Common myeloid progenitor, CD34-positive (primary cell): Measurements from ENCODE around the gene STX12.
"Not testable (repeated sequence)": the region's sequence is repeated elsewhere in the genome, so short reads cannot be mapped to it uniquely, and the experiment has no call there.

Experiments used
- CTCF ChIA-PET: fragments of 350-600 bp; sonication (Branson Sonifier 250); formaldehyde crosslinking; loops from one replicate; lab custom pipeline; 2021; ENCODE audit warnings: antibody characterized with exemption; lab: Charles Lee
- POLR2A ChIA-PET: fragments of 350-600 bp; sonication (Branson Sonifier 250); formaldehyde crosslinking; loops from one replicate; lab custom pipeline; 2021; ENCODE audit warnings: antibody characterized with exemption; lab: Charles Lee
- DNase-seq, 3 donors: peaks; one replicate each; pipeline versions ENCODE4 v3.0.0 to v3.0.0-alpha.2; 2013
- H3K27ac ChIP-seq, 2 experiments: 1 replicate in 1 of 2; 2 replicates in 1 of 2; pipeline ENCODE4 v1.7.0; 2013; ENCODE audit warnings: inconsistent platforms in 2 of 2, low read length in 2 of 2, mild to moderate bottlenecking in 2 of 2, low read depth in 1 of 2, moderate library complexity in 1 of 2; ENCODE audit not compliant: severe bottlenecking in 2 of 2, insufficient read depth in 1 of 2, poor library complexity in 1 of 2
- H3K27me3 ChIP-seq, 5 experiments: replicated peaks in 2 of 5; 1 replicate in 3 of 5; 2 replicates in 2 of 5; pipeline versions ENCODE4 v1.6.1 to v1.7.0; 2013; ENCODE audit warnings: low read length in 4 of 5, mild to moderate bottlenecking in 2 of 5, moderate library complexity in 2 of 5, inconsistent platforms in 1 of 5; ENCODE audit not compliant: insufficient read depth in 5 of 5, control insufficient read depth in 4 of 5
- H3K36me3 ChIP-seq, 4 experiments: 1 replicate in 2 of 4; 2 replicates in 2 of 4; pipeline versions ENCODE4 v1.6.1 to v1.7.0; 2013; ENCODE audit warnings: low read length in 3 of 4, control low read depth in 1 of 4, mild to moderate bottlenecking in 1 of 4; ENCODE audit not compliant: control insufficient read depth in 4 of 4, insufficient read depth in 4 of 4
- H3K4me1 ChIP-seq, 4 experiments: 1 replicate in 3 of 4; 2 replicates in 1 of 4; pipeline versions ENCODE4 v1.6.1 to v1.7.1; 2013; ENCODE audit warnings: low read length in 3 of 4, mild to moderate bottlenecking in 3 of 4, control low read depth in 1 of 4, inconsistent platforms in 1 of 4, moderate library complexity in 1 of 4; ENCODE audit not compliant: control insufficient read depth in 4 of 4, insufficient read depth in 4 of 4; ENCODE audit errors: control extremely low read depth in 1 of 4
- H3K4me3 ChIP-seq, 7 experiments: 1 replicate in 4 of 7; 2 replicates in 3 of 7; pipeline versions ENCODE4 v1.5.1 to v1.7.0; 2013; ENCODE audit warnings: mild to moderate bottlenecking in 7 of 7, low read length in 6 of 7, moderate library complexity in 6 of 7, inconsistent platforms in 2 of 7, low read depth in 2 of 7, control low read depth in 1 of 7; ENCODE audit not compliant: insufficient read depth in 4 of 7, control insufficient read depth in 1 of 7; ENCODE audit errors: extremely low read depth in 1 of 7
- H3K9me3 ChIP-seq, 5 experiments: 1 replicate in 4 of 5; 2 replicates in 1 of 5; pipeline versions ENCODE4 v1.6.1 to v1.7.1; 2013; ENCODE audit warnings: low read length in 4 of 5, mild to moderate bottlenecking in 2 of 5, inconsistent platforms in 1 of 5, low read depth in 1 of 5, moderate library complexity in 1 of 5; ENCODE audit not compliant: control insufficient read depth in 4 of 5, insufficient read depth in 2 of 5; ENCODE audit errors: control extremely low read depth in 1 of 5
- WGBS: methylation state at CpG from one replicate; pipeline ENCODE4 v1.1.5; 2013; ENCODE audit not compliant: insufficient coverage; 5-methylcytosine and 5-hydroxymethylcytosine counted together

STX12 gene

GRCh38 chr1:27773826-27774445 is 917 bp downstream of the STX12 start:
- peak; percentile 34 to 73 (median 67) for DNase-seq
- Histone ChIP-seq H3K4me3 (peak overlapping the region; percentile 91 to 98 (median 94)), H3K36me3 (peaks cover 0 to 6% (median 2%) of the 10 kb centered on the region in 4 experiments), H3K4me1 (peaks cover 12 to 26% (median 20%) of the 10 kb centered on the region in 4 experiments), H3K27me3 (peaks cover 0 to 2% (median 0%) of the 10 kb centered on the region in 5 experiments), H3K9me3 (no peaks in the 10 kb centered on the region), H3K27ac (peak overlapping the region; percentile 75 to 91)
- ChIA-PET CTCF (interaction anchor here (0.5 to 1.7 kb wide), 4 partner anchors 11 to 456 kb away, joined by 3 to 5 read pairs (median 3); no protein-coding TSS in a partner anchor), POLR2A (interaction anchor here (0.5 kb wide), 1 partner anchor 1290 kb away, joined by 3 read pairs; no protein-coding TSS in a partner anchor)
- WGBS, result no CpG with 5 or more reads among the region's 3 CpGs

GRCh38 chr1:27774654-27775053 is 1.6 kb downstream of the STX12 start:
- Histone ChIP-seq H3K4me1 (peaks cover 12 to 26% (median 20%) of the 10 kb centered on the region in 4 experiments), H3K4me3 (peak overlapping the region in 1 of 7 experiments; percentile 93), H3K36me3 (peaks cover 0 to 6% (median 2%) of the 10 kb centered on the region in 4 experiments), H3K27me3 (no peaks in the 10 kb centered on the region), H3K9me3 (no peaks in the 10 kb centered on the region), H3K27ac (no peak overlapping the region)
- no peak for DNase-seq
- CTCF ChIA-PET, result interaction anchor here (0.6 to 1.7 kb wide), 3 partner anchors 10 to 105 kb away, joined by 3 to 5 read pairs (median 3); no protein-coding TSS in a partner anchor
- POLR2A ChIA-PET, result no interaction called here
- WGBS, result 100% methylated on average over 1 of the region's 2 CpGs

GRCh38 chr1:27775336-27775735 is 2.3 kb downstream of the STX12 start:
- H3K27ac ChIP-seq, result not testable (repeated sequence)

GRCh38 chr1:27776276-27776675 is 3.3 kb downstream of the STX12 start:
- H3K4me1 ChIP-seq, result peaks cover 12 to 26% (median 20%) of the 10 kb centered on the region in 4 experiments
- H3K9me3 ChIP-seq, H3K4me3 ChIP-seq, DNase-seq, H3K36me3 ChIP-seq, H3K27ac ChIP-seq, H3K27me3 ChIP-seq, POLR2A ChIA-PET: not testable (repeated sequence)
- CTCF ChIA-PET, result interaction anchor here (0.6 to 1.2 kb wide), 2 partner anchors 107 to 1070 kb away, joined by 3 read pairs; no protein-coding TSS in a partner anchor

More at GRCh38 chr1:27775336-27775735, 2.3 kb downstream of the STX12 start:
- 92% methylated on average over 2 of the region's 3 CpGs for WGBS
- POLR2A ChIA-PET, H3K4me3 ChIP-seq, DNase-seq, H3K27me3 ChIP-seq, H3K9me3 ChIP-seq, H3K36me3 ChIP-seq: not testable (repeated sequence)
- peaks cover 12 to 26% (median 20%) of the 10 kb centered on the region in 4 experiments for H3K4me1 ChIP-seq
- CTCF ChIA-PET, result interaction anchor here (1.2 kb wide), 1 partner anchor 106 kb away, joined by 3 read pairs; no protein-coding TSS in a partner anchor

GRCh38 chr1:27778056-27778455 is 5.0 kb downstream of the STX12 start:
- no peak for DNase-seq
- 96% methylated on average over 3 of the region's 3 CpGs for WGBS
- ChIA-PET CTCF (interaction anchor here (1.5 kb wide), 1 partner anchor 12 kb away, joined by 4 read pairs; no protein-coding TSS in a partner anchor), POLR2A (no interaction called here)
- Histone ChIP-seq H3K27me3 (no peaks in the 10 kb centered on the region), H3K36me3 (peaks cover 0 to 6% (median 4%) of the 10 kb centered on the region in 4 experiments), H3K4me3 (no peak overlapping the region), H3K27ac (no peak overlapping the region), H3K4me1 (peaks cover 4 to 13% (median 10%) of the 10 kb centered on the region in 4 experiments), H3K9me3 (no peaks in the 10 kb centered on the region)

GRCh38 chr1:27779122-27779521 is 6.1 kb downstream of the STX12 start:
- H3K27me3 ChIP-seq, result no peaks in the 10 kb centered on the region
- no peaks in the 10 kb centered on the region for H3K9me3 ChIP-seq
- H3K27ac ChIP-seq, result no peak overlapping the region
- H3K4me1 ChIP-seq, result peaks cover 2 to 7% (median 4%) of the 10 kb centered on the region in 4 experiments
- DNase-seq, result no peak
- peaks cover 0 to 6% (median 4%) of the 10 kb centered on the region in 4 experiments for H3K36me3 ChIP-seq
- ChIA-PET POLR2A (no interaction called here), CTCF (interaction anchor here (1.0 kb wide), 1 partner anchor 39 kb away, joined by 4 read pairs; no protein-coding TSS in a partner anchor)
- H3K4me3 ChIP-seq, result no peak overlapping the region
- 98% methylated on average over 4 of the region's 4 CpGs for WGBS

GRCh38 chr1:27782950-27783349 is 9.9 kb downstream of the STX12 start:
- CTCF ChIA-PET, result no interaction called here
- WGBS, result no CpG with 5 or more reads among the region's 3 CpGs
- H3K4me1 ChIP-seq, result no peaks in the 10 kb centered on the region
- H3K9me3 ChIP-seq, result no peaks in the 10 kb centered on the region
- H3K4me3 ChIP-seq, result no peak overlapping the region
- H3K36me3 ChIP-seq, result peaks cover 0 to 4% (median 1%) of the 10 kb centered on the region in 4 experiments
- H3K27me3 ChIP-seq, result no peaks in the 10 kb centered on the region
- no peak for DNase-seq
- no peak overlapping the region for H3K27ac ChIP-seq
- POLR2A ChIA-PET, result no interaction called here
